Activated B cell treated with CpG ODN at 0.5 μM for 24 hours (primary cell): Measurements from ENCODE around the gene VPS50. TPM values are rescaled to one million over a fixed set of nuclear protein-coding genes. Genes with fewer than 3 reads are reported as not detected.

Source experiments
- ATAC-seq: fragments of 200-7000 bp; cut with Tn5 transposase; one replicate; pipeline ENCODE4 v1.10.0; 2021; ENCODE audit warnings: low read depth, mild to moderate bottlenecking, moderate library complexity
- CTCF ChIA-PET: fragments of 350-600 bp; sonication (Branson Sonifier 250); formaldehyde crosslinking; loops from one replicate; lab custom pipeline; 2021; ENCODE audit warnings: antibody characterized with exemption; lab: Charles Lee
- POLR2A ChIA-PET: fragments of 350-600 bp; sonication (Branson Sonifier 250); formaldehyde crosslinking; loops from one replicate; lab custom pipeline; 2021; ENCODE audit warnings: antibody characterized with exemption; lab: Charles Lee
- DNase-seq: peaks from one replicate; pipeline ENCODE4 v3.0.0; 2022
- H3K27ac Mint-ChIP-seq: one replicate; pipeline ENCODE4 v1.8.0; 2020; ENCODE audit warnings: mixed read lengths
- H3K27me3 Mint-ChIP-seq: one replicate; pipeline ENCODE4 v1.8.0; 2021; ENCODE audit warnings: mixed read lengths
- H3K36me3 Mint-ChIP-seq: one replicate; pipeline ENCODE4 v1.8.0; 2021; ENCODE audit warnings: low read depth, mixed read lengths
- H3K4me1 Mint-ChIP-seq: one replicate; pipeline ENCODE4 v1.8.0; 2021; ENCODE audit warnings: mixed read lengths
- H3K4me3 Mint-ChIP-seq: one replicate; pipeline ENCODE4 v1.8.0; 2020; ENCODE audit warnings: mild to moderate bottlenecking, mixed read lengths
- H3K9me3 Mint-ChIP-seq: one replicate; pipeline ENCODE4 v1.8.0; 2020; ENCODE audit warnings: mixed read lengths
- CTCF ChIP-seq: fragments of 200-600 bp; IDR thresholded peaks from one replicate; pipeline ENCODE4 v1.8.0; 2022; ENCODE audit warnings: antibody characterized with exemption, mild to moderate bottlenecking
- intact Hi-C: fragments of 100-400 bp; cut with micrococcal nuclease; formaldehyde crosslinking; loops from one replicate; pipeline ENCODE4 v1.15.1; 2024
- total RNA-seq: library from RNA; stranded (reverse); gene quantifications from 2 replicates; pipeline ENCODE4 v1.2.3, GENCODE V29; 2022

Gene VPS50
- total RNA-seq, 1 donor from 2014 or later = 43.7 TPM

GRCh38 chr7:93307131-93307660, 75.0 kb downstream of the VPS50 start:
- H3K4me1 Mint-ChIP-seq = no peaks in the 10 kb centered on the region
- H3K4me3 Mint-ChIP-seq = no peak overlapping the region
- no peak for DNase-seq
- ATAC-seq = no peak
- no peak for TF ChIP-seq CTCF
- ChIA-PET CTCF (no interaction called here), POLR2A (no interaction called here)
- intact Hi-C loops = no loop called here
- no peaks in the 10 kb centered on the region for H3K27me3 Mint-ChIP-seq
- H3K9me3 Mint-ChIP-seq = no peaks in the 10 kb centered on the region
- peaks cover 51% of the 10 kb centered on the region for H3K36me3 Mint-ChIP-seq
- H3K27ac Mint-ChIP-seq = no peak overlapping the region

- H3K36me3 Mint-ChIP-seq = peaks cover 57% of the 10 kb centered on the region
- H3K27ac Mint-ChIP-seq = no peak overlapping the region
- no peak for TF ChIP-seq CTCF
- no peaks in the 10 kb centered on the region for H3K4me1 Mint-ChIP-seq
- CTCF ChIA-PET = no interaction called here
- ATAC-seq (no peak), DNase-seq (no peak)
- intact Hi-C loops = no loop called here
- no peaks in the 10 kb centered on the region for H3K27me3 Mint-ChIP-seq
- POLR2A ChIA-PET = no interaction called here
- no peak overlapping the region for H3K4me3 Mint-ChIP-seq
- H3K9me3 Mint-ChIP-seq = no peaks in the 10 kb centered on the region
Observed at GRCh38 chr7:93307943-93308342, 75.8 kb downstream of the VPS50 start.

GRCh38 chr7:93310346-93310745, 78.2 kb downstream of the VPS50 start:
- H3K27me3 Mint-ChIP-seq = no peaks in the 10 kb centered on the region
- H3K4me3 Mint-ChIP-seq = no peak overlapping the region
- H3K27ac Mint-ChIP-seq = no peak overlapping the region
- ChIA-PET CTCF (interaction anchor here (1.3 kb wide), 1 partner anchor 64 kb away, joined by 3 read pairs; no protein-coding TSS in a partner anchor), POLR2A (no interaction called here)
- H3K9me3 Mint-ChIP-seq = no peaks in the 10 kb centered on the region
- H3K4me1 Mint-ChIP-seq = no peaks in the 10 kb centered on the region
- DNase-seq (no peak), ATAC-seq (no peak)
- intact Hi-C loops = no loop called here
- peaks cover 70% of the 10 kb centered on the region for H3K36me3 Mint-ChIP-seq
- TF ChIP-seq CTCF = no peak

GRCh38 chr7:93314449-93314848, 82.3 kb downstream of the VPS50 start:
- no peak for ATAC-seq
- Mint-ChIP-seq H3K36me3 (peaks cover 65% of the 10 kb centered on the region), H3K4me1 (no peaks in the 10 kb centered on the region), H3K27ac (no peak overlapping the region), H3K4me3 (no peak overlapping the region), H3K27me3 (no peaks in the 10 kb centered on the region), H3K9me3 (no peaks in the 10 kb centered on the region)
- CTCF ChIA-PET = no interaction called here
- intact Hi-C loops = no loop called here
- DNase-seq = no peak
- TF ChIP-seq CTCF = no peak
- POLR2A ChIA-PET = no interaction called here

GRCh38 chr7:93315896-93316295, 83.7 kb downstream of the VPS50 start:
- Mint-ChIP-seq H3K27me3 (no peaks in the 10 kb centered on the region), H3K4me1 (no peaks in the 10 kb centered on the region), H3K27ac (no peak overlapping the region), H3K9me3 (no peaks in the 10 kb centered on the region), H3K36me3 (peaks cover 64% of the 10 kb centered on the region), H3K4me3 (no peak overlapping the region)
- ChIA-PET POLR2A (no interaction called here), CTCF (no interaction called here)
- no peak for DNase-seq
- intact Hi-C loops = no loop called here
- TF ChIP-seq CTCF = no peak
- ATAC-seq = no peak
